ENCODE measurements around the gene CRADD.
"Not testable (repeated sequence)": the region's sequence is repeated elsewhere in the genome, so short reads cannot be mapped to it uniquely, and the experiment has no call there.

Gene CRADD

DNA sequence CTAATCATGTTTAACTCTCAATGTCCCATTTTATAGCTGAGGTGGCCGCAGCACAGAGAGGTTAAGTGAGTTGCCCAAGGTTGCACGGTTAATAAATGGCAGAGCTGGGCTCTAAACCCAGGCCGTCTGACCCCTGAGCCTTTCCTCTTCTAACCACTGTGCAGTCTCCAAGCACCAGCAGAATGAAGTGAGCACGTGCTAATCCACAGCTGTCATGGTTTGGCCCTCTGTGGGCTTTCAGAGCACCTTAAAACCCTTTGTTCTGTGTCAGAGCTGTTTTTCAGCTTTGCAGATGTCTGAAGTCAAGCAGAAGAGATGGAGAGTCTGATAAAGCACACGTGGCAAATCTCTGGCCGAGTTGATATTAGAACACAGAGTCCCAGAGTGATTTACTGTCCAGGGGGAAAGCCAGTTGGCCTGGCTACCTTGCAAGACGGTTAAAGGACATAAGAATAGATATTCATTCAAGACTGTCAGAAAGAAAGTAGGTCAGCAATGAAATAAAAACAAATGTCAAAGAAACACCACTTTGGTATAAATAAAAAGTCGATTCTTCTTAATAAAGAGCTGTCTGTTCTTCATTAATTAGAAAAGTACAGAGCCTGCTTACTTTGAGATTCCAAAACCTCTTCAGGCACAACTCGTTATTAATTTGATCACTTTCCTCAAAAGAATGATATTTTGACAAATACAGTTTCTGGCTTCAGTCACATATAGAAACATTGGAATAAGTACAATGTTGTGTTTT lies 107.3 kb downstream of the CRADD start:
- DNase-seq (ENCODE audit: low spot score), result peak; percentile 39

GRCh38 chr12:93785249-93786010 lies 108.3 kb downstream of the CRADD start:
- no peak for DNase-seq (ENCODE audit: low spot score)

DNA sequence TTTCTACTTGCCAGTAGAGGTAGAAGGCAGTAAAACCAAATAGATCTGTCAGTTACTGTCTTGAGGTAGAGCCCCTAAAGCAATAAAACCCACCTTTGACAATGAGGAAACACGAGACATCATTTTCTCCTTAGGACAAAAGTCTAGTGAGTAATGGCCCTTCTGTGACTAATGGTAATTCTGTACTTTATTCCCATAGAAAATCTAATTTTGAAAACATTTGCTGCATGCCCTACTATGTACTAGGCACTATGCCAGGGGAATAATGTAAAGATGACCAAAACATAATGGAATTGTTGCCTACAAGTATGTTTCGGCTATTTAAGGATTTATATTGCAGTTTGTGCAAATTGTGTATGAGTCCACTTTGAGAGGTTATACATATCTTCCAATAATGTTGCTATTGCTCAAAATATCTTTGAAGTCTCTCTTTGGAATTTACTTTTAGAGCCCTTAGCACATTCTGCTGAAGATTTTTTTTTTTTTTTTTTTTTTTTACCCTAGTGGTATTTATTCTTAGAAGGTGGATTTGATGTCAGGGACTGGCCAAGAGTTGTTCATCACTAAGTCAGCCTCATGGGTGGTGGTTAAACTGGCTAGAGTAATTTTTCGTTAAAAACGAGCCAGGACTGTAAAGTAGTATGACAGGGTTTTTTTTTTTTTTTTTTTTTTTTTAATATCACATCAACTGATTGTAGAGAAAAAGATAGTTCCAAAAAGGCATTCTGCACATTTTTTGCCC lies 109.7 kb downstream of the CRADD start:
- no peak for DNase-seq (ENCODE audit: low spot score)

DNA sequence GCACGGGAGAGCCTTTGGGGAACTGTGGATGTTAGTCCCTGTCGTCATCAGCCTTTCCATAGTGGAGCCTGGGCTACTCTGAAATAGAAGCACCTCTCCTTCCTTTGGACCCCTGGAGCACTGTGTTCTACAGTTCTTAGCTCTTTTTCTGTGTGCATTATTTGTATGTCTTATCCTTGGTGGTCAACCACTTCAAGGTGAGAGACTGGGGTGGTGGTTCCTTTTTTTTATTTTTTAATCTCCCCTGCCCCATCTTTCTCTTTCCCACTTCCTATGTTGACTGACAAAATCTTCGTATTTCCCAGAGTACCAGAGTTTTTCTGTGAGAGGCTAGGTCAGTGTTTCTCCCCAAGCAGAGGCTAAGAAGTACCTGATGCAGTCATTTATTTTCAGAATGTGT lies 111.7 kb downstream of the CRADD start:
- DNase-seq (ENCODE audit: low spot score), result no peak

DNA sequence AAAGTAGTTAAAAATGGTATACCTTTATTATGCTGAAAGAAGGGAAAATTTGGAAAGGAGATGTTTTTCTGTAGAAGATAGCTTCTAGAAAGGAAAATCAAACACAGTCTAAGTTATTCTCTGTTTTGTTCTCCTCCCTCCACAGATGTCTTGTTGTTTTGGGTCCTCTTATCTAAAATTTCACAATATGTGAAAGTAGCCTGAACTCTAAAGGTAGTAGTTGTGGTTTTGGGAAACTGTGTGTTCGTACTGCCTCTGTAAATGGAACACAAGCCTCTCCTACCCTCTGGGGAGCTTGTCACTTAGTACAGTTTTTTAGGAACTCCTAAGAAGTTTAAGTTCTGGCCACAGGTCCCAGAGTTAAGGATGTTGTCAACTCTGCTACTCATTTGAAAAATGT lies 112.6 kb downstream of the CRADD start:
- DNase-seq (ENCODE audit: low spot score), result no peak

GRCh38 chr12:93790472-93791152 lies 113.4 kb downstream of the CRADD start:
- DNase-seq (ENCODE audit: low spot score), result no peak

GRCh38 chr12:93793007-93793406 lies 115.8 kb downstream of the CRADD start:
- no peak for DNase-seq (ENCODE audit: low spot score)

GRCh38 chr12:93793983-93794382 lies 116.8 kb downstream of the CRADD start:
- DNase-seq (ENCODE audit: low spot score), result no peak

DNA sequence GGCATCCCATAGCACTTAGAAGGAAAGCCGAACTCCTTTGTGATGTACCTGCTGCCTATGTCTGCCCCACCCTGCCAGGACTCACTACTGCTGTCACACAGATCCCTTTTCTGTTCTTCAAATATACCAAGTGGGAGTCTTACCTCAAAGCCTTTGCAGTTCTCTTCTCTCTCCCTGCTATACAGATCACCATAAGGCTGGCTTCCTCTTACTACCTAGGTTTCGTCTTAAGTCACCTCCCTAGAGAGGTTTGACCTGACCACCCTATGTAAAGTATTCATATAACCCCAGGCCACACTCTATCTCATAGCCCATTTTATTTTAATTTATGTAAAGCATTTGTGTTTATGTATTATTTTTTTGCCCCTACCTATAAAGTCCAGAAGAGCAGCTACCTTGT lies 117.6 kb downstream of the CRADD start:
- no peak for DNase-seq (ENCODE audit: low spot score)

GRCh38 chr12:93795352-93795751 lies 118.2 kb downstream of the CRADD start:
- no peak for DNase-seq (ENCODE audit: low spot score)

DNA sequence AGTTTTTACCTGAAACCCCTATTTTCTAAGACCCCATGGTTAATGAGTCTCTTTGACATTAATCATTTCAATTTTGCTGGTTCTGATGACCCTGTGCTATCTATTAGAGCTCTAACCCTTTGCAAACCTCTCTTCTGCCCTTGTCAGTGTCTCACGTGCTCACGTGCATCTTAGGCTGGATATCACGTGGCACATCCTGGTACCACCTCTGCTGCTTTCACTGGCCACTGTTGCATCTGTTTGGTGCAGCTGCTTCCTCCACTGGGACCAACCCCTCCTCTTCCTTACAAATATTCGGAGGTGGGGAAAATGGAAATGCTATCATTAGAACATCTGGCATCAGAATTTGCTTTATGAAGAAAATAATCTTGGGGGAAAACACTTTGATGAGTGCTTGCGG lies 119.6 kb downstream of the CRADD start:
- no peak for DNase-seq (ENCODE audit: low spot score)

DNA sequence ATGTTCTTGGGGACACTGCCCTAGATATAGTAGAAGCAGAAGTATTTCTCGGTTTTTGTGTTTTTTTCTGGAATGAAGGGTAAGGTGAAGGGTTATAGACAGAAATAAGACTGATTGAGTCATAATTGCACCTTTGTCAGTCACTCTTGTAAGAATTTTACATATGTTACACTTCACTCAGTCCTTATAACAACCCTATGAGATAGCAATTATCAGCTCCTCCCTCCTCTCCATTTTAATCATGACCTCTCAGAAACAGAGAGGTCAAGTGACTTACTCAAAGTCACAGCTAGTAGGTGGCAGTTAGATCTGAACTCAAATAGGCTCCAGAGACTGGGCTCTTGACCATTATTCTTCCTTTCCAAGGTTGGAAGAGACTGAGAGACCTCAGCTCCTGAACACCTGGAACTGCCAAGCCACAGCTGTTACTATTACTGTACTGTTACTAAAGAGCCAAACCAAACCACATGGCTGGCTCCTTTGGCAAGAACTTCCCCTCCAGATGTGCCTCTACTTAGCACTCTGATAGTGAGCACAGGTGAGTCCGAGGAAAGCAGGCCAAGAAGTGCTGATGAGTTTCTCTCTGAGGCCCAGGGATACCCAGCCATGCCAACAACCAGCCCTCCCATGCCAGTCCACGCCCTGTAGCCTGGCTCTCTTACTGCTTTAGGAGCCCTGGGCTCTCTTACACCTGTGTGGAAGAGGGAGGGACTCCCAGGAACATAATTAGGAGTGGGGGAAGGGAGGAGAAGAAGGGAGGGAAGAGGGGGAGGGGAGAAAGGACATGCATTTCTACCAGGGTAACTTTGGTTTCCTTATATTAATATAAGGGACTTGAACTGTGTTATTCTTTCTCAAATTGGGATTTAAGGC lies 121.3 kb downstream of the CRADD start:
- DNase-seq (ENCODE audit: low spot score), result no peak

DNA sequence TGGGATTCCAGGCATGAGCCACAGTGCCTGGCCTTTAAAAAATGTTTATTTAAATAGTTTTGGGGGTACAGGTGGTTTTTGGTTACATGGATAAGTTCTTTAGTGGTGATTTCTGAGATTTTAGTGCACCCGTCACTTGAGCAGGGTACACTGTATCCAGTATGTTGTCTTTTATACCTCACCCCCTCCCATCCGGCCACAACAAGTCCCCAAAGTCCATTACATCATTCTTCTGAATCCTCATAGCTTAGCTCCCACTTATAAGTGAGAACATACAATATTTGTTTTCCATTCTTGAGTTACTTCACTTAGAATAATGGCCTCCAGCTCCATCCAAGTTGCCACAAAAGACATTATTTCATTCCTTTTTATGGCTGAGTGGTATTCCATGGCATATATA lies 124.5 kb downstream of the CRADD start:
- DNase-seq (ENCODE audit: low spot score), result not testable (repeated sequence)

DNA sequence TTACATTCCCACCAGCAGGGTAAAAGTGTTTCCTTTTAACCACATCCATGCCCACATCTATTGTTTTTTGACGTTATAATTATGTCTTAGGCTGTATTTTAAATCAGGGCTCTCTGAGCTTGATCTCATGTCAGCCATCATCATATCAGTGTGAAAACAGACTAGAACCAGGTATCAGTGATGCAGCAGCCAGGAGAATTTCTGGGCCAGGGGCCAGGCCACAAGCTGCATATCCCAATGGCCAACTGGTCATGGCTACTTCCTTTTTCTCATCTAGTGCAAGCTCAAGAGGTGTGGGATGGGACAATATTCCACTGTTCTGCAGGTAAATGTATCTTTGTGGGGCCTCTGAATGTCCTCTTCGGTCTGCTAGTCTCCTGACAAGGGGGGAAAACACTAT lies 125.1 kb downstream of the CRADD start:
- no peak for DNase-seq (ENCODE audit: low spot score)

DNA sequence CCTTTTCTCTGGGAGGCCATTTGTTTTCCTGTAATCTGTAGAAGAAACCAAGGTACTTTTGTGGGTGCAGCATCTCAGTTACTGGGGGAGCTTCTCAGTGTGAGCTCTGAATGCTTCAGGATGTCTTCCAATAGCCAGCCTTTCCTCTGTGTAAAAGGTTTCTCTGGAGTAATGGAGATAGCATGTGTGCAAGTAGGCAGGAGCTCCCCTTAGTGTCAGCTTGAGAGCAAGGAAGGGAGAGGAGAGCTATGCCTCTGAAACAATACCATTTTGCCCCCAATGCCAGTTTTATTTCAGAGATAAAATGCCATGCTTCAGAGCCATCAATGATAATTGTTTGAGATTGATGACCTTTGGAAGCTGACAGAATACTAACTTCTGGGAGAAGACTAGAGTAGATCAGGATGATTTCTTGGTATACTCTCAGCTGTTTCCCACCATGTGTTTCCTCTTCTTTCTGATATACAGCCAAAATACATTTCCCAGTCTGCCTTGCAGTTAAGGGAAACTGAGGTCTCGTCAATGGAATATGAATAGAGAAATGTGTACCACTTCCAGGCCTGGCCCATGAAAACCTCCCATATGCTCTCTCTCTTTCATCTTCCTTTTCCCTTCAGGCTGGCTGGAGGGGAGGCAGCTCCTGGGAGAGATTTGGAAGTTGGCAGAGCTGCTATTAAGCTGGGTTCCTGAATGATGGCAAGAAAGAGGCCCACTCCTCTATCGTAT lies 125.7 kb downstream of the CRADD start:
- no peak for DNase-seq (ENCODE audit: low spot score)

GRCh38 chr12:93803424-93803807 lies 126.2 kb downstream of the CRADD start:
- no peak for DNase-seq (ENCODE audit: low spot score)

DNA sequence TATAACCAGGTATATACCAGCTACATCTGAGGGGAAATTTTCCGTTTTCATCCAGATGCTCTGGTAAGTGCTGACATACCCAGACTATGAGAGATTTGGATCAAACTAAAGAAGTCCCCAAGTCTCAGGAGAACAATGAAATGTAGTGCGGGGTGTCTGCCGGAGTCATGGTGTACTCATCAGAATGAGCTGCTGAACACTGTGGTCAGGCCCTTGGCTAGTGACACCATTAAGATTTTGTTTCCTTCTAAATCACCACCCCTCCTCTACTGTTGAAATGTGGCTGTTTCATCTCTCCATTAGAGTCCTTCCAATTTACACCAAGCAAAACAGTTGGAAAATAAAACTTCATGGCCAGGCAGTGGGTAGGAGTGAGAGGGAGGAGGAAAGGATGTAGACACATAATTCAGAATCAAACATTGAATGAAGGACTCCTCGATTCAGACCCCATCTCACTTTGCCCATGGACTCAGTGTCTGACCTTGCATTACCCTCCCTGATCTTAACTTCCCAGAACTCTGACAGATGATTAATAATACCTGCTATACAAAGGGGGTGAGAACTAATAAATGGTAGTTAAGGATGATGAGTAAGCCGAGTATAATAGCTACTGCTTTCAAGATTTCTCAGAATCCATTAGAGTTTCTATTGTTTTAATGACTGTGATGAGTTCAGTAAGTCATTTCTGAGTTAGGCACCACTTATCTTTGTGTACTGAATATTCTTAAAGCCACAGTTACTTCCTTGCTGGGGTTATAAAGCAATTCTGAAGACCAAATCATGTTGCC lies 127.4 kb downstream of the CRADD start:
- no peak for DNase-seq (ENCODE audit: low spot score)

- DNase-seq (ENCODE audit: low spot score), result no peak
These were observed 128.6 kb downstream of the CRADD start for GRCh38 chr12:93805736-93806141.

- no peak for DNase-seq (ENCODE audit: low spot score)
These were observed 130.2 kb downstream of the CRADD start for GRCh38 chr12:93807354-93807753.
